K562 (cell line): ENCODE data around the gene RPS23. TPM values are rescaled to one million over a fixed set of nuclear protein-coding genes. Genes with fewer than 3 reads are reported as not detected.

Source experiments
- ADNP ChIP-seq: fragments of 200-800 bp; sonication (Bioruptor generic); IDR thresholded peaks from 2 replicates; pipeline ENCODE4 v1.6.1; 2016; ENCODE audit warnings: missing genetic modification characterization, missing compliant biosample characterization
- ARID1B ChIP-seq: fragments of 450-650 bp; IDR thresholded peaks from 2 replicates; pipeline ENCODE4 v1.6.1; 2016; ENCODE audit warnings: antibody characterized with exemption, mild to moderate bottlenecking, inconsistent platforms
- ATF7 ChIP-seq: fragments of 450-650 bp; IDR thresholded peaks from 2 replicates; pipeline ENCODE4 v1.7.1; 2014; ENCODE audit warnings: mild to moderate bottlenecking, moderate library complexity
- ESRRB ChIP-seq: fragments of 250-450 bp; sonication (Bioruptor Pico); IDR thresholded peaks from 2 replicates; pipeline ENCODE4 v1.5.0; 2020; ENCODE audit warnings: mild to moderate bottlenecking, moderate library complexity, borderline replicate concordance
- L3MBTL2 ChIP-seq: fragments of 450-650 bp; IDR thresholded peaks from 2 replicates; pipeline ENCODE4 v1.6.1; 2016; ENCODE audit warnings: mild to moderate bottlenecking, moderate library complexity
- NONO ChIP-seq, 2 experiments: fragments of 200-400 bp in 1 of 2; fragments of 450-650 bp in 1 of 2; formaldehyde crosslinking in 1 of 2; IDR thresholded peaks; 2 replicates each; pipeline ENCODE4 v1.6.1; 2017; ENCODE audit warnings: low read depth in 2 of 2, mild to moderate bottlenecking in 2 of 2, moderate library complexity in 2 of 2, low read length in 1 of 2
- OTX1 ChIP-seq: fragments of 450-650 bp; formaldehyde crosslinking; IDR thresholded peaks from 2 replicates; pipeline ENCODE4 v1.4.0; 2022; ENCODE audit warnings: mild to moderate bottlenecking
- RBM34 ChIP-seq: fragments of 200-400 bp; formaldehyde crosslinking; IDR thresholded peaks from 2 replicates; pipeline ENCODE4 v1.6.1; 2018; ENCODE audit warnings: low read length, borderline replicate concordance; ENCODE audit not compliant: insufficient read depth
- SMARCA5 ChIP-seq: fragments of 450-650 bp; IDR thresholded peaks from 2 replicates; pipeline ENCODE4 v1.6.1; 2016
- SNIP1 ChIP-seq: fragments of 450-650 bp; IDR thresholded peaks from 2 replicates; pipeline ENCODE4 v1.7.1; 2017; ENCODE audit warnings: low read depth, mild to moderate bottlenecking
- TAF7 ChIP-seq: fragments of 450-650 bp; IDR thresholded peaks from 2 replicates; pipeline ENCODE4 v1.6.1; 2016; ENCODE audit warnings: missing genetic modification characterization, missing compliant biosample characterization
- ZNF436 ChIP-seq: fragments of 250-450, 450-650 bp; sonication (Bioruptor Pico); formaldehyde crosslinking; IDR thresholded peaks from 2 replicates; pipeline ENCODE4 v1.7.0; 2020; ENCODE audit warnings: mild to moderate bottlenecking
- polyA plus RNA-seq, 8 experiments: library from polyadenylated mRNA; depleted of rRNA in 4 of 8; stranded (reverse) in 5 of 8; unstranded in 3 of 8; fragments of >200 nt; fragmentation: Nextera tagmentation in 2 of 8; fragmentation: Illumina TruSeq in 1 of 8; extraction: Ambion mirVana in 2 of 8; extraction: Trizol in 1 of 8; gene quantifications; 2 replicates each; pipeline versions ENCODE4 v1.2.1 to v1.2.3, GENCODE V29; 2011 to 2014; ENCODE audit warnings: inconsistent platforms in 1 of 8, missing spikeins in 1 of 8
- total RNA-seq, 7 experiments: library from RNA; depleted of rRNA in 6 of 7; stranded (reverse); fragments of >200 nt in 6 of 7; fragmentation: Illumina TruSeq in 2 of 7; extraction: Trizol in 2 of 7; gene quantifications; 2 replicates each; pipeline versions ENCODE4 v1.2.1 to v1.2.3, GENCODE V29; 2011 to 2021; ENCODE audit warnings: low replicate concordance in 1 of 7
- TF ChIP-seq, protein P1 (sequence below), 2 experiments: fragments of 450-650 bp; IDR thresholded peaks; 2 replicates each; pipeline ENCODE4 v1.6.1; 2018; ENCODE audit warnings: mild to moderate bottlenecking in 2 of 2, low read depth in 1 of 2; ENCODE audit not compliant: partially characterized antibody in 2 of 2
- TF ChIP-seq, protein P2 (sequence below): fragments of 200-800 bp; sonication (Bioruptor generic); IDR thresholded peaks from 2 replicates; pipeline ENCODE4 v1.6.1; 2017; ENCODE audit warnings: missing genetic modification characterization, missing compliant biosample characterization
- TF ChIP-seq, protein P3 (sequence below): fragments of 450-650 bp; IDR thresholded peaks from 2 replicates; pipeline ENCODE4 v1.6.1; 2016
- TF ChIP-seq, protein P4 (sequence below), 2 experiments: fragments of 450-650 bp; IDR thresholded peaks; 2 replicates each; pipeline ENCODE4 v1.6.1; 2016

Gene RPS23
- total and polyA plus RNA-seq, 9 of the 15 experiments (the other 6 are each of a cell fraction or from before 2014, with no cell fraction given): 3,252 to 10,689 (median 6,302) TPM

DNA sequence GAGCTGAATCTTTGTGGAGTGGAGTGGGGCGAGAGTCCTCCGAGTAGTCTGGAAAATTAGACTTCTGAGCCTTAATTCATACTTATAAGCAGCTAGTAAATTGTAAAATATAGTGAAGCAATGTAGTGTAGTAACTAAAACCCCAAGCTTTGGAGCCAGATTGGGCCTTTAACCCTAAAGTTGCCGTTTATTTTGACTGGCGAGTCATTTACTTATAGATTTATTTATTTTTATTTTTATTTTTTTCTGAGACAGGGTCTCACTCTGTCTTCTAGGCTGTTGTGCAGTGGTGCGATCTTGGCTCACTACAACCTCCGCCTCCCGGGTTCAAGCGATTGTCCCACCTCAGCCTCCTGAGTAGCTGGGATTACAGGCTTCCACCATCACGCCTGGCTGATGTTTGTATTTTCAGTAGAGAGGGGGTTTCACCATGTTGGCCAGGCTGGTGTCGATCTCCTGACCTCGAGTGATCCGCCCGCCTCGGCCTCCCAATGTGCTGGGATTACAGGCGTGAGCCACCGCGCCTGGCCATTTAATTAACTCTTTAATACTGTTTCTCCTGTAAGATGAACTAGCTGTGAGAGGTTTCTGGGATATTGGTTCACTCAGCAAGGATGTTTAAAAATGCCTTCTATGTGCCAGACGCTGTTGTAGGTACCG lies 687 bp upstream of the RPS23 start (continued):
- TF ChIP-seq, protein P1, sequence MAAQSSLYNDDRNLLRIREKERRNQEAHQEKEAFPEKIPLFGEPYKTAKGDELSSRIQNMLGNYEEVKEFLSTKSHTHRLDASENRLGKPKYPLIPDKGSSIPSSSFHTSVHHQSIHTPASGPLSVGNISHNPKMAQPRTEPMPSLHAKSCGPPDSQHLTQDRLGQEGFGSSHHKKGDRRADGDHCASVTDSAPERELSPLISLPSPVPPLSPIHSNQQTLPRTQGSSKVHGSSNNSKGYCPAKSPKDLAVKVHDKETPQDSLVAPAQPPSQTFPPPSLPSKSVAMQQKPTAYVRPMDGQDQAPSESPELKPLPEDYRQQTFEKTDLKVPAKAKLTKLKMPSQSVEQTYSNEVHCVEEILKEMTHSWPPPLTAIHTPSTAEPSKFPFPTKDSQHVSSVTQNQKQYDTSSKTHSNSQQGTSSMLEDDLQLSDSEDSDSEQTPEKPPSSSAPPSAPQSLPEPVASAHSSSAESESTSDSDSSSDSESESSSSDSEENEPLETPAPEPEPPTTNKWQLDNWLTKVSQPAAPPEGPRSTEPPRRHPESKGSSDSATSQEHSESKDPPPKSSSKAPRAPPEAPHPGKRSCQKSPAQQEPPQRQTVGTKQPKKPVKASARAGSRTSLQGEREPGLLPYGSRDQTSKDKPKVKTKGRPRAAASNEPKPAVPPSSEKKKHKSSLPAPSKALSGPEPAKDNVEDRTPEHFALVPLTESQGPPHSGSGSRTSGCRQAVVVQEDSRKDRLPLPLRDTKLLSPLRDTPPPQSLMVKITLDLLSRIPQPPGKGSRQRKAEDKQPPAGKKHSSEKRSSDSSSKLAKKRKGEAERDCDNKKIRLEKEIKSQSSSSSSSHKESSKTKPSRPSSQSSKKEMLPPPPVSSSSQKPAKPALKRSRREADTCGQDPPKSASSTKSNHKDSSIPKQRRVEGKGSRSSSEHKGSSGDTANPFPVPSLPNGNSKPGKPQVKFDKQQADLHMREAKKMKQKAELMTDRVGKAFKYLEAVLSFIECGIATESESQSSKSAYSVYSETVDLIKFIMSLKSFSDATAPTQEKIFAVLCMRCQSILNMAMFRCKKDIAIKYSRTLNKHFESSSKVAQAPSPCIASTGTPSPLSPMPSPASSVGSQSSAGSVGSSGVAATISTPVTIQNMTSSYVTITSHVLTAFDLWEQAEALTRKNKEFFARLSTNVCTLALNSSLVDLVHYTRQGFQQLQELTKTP (IDR thresholded peaks at IDR 0.05; ENCODE audit: low read depth in 1 of 2, partially characterized antibody in 2 of 2): peak in 1 of 2 experiments; percentile 54
- 0 out of 2 replicates have a peak, but pooled peaks have one; percentile 8 for TF ChIP-seq SMARCA5
- no peak for TF ChIP-seq RBM34
- TF ChIP-seq TAF7 (tag): peak; percentile 66
- TF ChIP-seq ESRRB (CRISPR knock-in tag): no peak
- peak; percentile 24; the same call in 1 of the 2 replicates for TF ChIP-seq ZNF436
- TF ChIP-seq ADNP (tag): no peak
- 0 out of 4 replicates have a peak, but pooled peaks of 1 of the 2 experiments have one; percentile 1 for TF ChIP-seq NONO (IDR thresholded peaks at IDR 0.05; ENCODE audit: low read depth in 2 of 2, low read length in 1 of 2)
- 0 out of 2 replicates have a peak, but pooled peaks have one; percentile 34 for TF ChIP-seq SNIP1
- TF ChIP-seq, protein P2, sequence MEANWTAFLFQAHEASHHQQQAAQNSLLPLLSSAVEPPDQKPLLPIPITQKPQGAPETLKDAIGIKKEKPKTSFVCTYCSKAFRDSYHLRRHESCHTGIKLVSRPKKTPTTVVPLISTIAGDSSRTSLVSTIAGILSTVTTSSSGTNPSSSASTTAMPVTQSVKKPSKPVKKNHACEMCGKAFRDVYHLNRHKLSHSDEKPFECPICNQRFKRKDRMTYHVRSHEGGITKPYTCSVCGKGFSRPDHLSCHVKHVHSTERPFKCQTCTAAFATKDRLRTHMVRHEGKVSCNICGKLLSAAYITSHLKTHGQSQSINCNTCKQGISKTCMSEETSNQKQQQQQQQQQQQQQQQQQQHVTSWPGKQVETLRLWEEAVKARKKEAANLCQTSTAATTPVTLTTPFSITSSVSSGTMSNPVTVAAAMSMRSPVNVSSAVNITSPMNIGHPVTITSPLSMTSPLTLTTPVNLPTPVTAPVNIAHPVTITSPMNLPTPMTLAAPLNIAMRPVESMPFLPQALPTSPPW (CRISPR knock-in tag): peak; percentile 43; the same call in 1 of the 2 replicates
- TF ChIP-seq, protein P3, sequence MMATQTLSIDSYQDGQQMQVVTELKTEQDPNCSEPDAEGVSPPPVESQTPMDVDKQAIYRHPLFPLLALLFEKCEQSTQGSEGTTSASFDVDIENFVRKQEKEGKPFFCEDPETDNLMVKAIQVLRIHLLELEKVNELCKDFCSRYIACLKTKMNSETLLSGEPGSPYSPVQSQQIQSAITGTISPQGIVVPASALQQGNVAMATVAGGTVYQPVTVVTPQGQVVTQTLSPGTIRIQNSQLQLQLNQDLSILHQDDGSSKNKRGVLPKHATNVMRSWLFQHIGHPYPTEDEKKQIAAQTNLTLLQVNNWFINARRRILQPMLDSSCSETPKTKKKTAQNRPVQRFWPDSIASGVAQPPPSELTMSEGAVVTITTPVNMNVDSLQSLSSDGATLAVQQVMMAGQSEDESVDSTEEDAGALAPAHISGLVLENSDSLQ: no peak
- TF ChIP-seq ATF7: no peak
- no peak for TF ChIP-seq L3MBTL2
- TF ChIP-seq, protein P4, sequence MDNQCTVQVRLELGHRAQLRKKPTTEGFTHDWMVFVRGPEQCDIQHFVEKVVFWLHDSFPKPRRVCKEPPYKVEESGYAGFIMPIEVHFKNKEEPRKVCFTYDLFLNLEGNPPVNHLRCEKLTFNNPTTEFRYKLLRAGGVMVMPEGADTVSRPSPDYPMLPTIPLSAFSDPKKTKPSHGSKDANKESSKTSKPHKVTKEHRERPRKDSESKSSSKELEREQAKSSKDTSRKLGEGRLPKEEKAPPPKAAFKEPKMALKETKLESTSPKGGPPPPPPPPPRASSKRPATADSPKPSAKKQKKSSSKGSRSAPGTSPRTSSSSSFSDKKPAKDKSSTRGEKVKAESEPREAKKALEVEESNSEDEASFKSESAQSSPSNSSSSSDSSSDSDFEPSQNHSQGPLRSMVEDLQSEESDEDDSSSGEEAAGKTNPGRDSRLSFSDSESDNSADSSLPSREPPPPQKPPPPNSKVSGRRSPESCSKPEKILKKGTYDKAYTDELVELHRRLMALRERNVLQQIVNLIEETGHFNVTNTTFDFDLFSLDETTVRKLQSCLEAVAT (IDR thresholded peaks at IDR 0.05): 0 out of 4 replicates have a peak, but pooled peaks of 1 of the 2 experiments have one; percentile 25
- TF ChIP-seq OTX1 (CRISPR knock-in tag): 0 out of 2 replicates have a peak, but pooled peaks have one; percentile 4
- peak; percentile 23; the same call in 1 of the 2 replicates for TF ChIP-seq ARID1B
